Neural progenitor cell (in vitro differentiated cells): Measurements from ENCODE around the gene SLC7A1.

Source experiments
- EZH2phosphoT487 ChIP-seq: fragments of 200-600 bp; sonication (generic); IDR thresholded peaks from 2 replicates; pipeline ENCODE4 v1.6.1; 2017; ENCODE audit warnings: antibody characterized with exemption
- TF ChIP-seq, protein P1 (sequence below): fragments of 200-600 bp; sonication (generic); IDR thresholded peaks from 2 replicates; pipeline ENCODE4 v1.5.1; 2017; ENCODE audit warnings: antibody characterized with exemption, mild to moderate bottlenecking

DNA sequence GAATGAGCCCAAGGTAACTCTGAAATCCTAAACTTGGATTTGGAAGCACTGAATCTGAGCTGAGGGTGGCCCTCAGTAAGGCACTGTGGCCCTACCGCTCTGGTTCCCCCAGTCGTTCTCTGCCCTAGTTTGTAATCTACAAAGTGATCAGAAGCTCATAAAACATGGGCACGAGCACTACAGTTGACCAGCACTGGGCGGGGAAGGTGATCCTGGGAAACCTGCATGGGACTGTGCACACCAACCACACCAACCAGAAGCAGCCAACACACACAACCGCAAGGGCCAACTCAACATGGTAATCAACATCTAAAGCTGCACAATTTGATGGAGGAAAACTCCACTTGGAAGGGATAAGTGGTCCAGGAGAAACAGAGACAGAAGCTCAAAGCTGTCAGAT lies 22.9 kb downstream of the SLC7A1 start:
- TF ChIP-seq, protein P1, sequence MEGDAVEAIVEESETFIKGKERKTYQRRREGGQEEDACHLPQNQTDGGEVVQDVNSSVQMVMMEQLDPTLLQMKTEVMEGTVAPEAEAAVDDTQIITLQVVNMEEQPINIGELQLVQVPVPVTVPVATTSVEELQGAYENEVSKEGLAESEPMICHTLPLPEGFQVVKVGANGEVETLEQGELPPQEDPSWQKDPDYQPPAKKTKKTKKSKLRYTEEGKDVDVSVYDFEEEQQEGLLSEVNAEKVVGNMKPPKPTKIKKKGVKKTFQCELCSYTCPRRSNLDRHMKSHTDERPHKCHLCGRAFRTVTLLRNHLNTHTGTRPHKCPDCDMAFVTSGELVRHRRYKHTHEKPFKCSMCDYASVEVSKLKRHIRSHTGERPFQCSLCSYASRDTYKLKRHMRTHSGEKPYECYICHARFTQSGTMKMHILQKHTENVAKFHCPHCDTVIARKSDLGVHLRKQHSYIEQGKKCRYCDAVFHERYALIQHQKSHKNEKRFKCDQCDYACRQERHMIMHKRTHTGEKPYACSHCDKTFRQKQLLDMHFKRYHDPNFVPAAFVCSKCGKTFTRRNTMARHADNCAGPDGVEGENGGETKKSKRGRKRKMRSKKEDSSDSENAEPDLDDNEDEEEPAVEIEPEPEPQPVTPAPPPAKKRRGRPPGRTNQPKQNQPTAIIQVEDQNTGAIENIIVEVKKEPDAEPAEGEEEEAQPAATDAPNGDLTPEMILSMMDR = no peak
- TF ChIP-seq EZH2phosphoT487 = no peak
